HG02588 (cell line): Measurements from ENCODE around the gene WSCD2.

ENCODE experiments used
- ATAC-seq: cut with Tn5 transposase; IDR thresholded peaks from one replicate; pipeline ENCODE4 v1.9.1; 2021; ENCODE audit warnings: mild to moderate bottlenecking, moderate library complexity; ENCODE audit not compliant: unreplicated experiment

Gene WSCD2

GRCh38 chr12:108126990-108127501 lies 2.0 kb upstream of the WSCD2 start:
- no peak for ATAC-seq

DNA sequence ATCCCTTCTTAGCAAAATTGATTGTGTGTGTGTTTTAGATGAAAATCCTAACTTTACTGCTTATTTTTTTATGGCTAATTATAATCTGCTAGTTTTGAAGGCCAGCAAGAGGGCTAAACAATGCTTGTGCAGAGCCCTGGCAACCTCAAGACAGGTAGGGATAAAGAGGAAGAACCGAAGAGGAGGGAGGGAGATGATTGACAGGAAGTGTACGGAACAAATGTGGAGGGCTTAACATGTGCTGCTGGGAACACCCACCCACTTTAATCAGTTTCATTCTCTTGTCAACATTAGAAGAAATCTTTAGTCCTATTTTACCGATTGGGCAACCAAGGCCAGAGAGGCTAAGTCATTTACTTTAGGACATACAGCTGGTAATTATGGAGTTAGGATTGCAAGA lies 1.4 kb upstream of the WSCD2 start:
- no peak for ATAC-seq

DNA sequence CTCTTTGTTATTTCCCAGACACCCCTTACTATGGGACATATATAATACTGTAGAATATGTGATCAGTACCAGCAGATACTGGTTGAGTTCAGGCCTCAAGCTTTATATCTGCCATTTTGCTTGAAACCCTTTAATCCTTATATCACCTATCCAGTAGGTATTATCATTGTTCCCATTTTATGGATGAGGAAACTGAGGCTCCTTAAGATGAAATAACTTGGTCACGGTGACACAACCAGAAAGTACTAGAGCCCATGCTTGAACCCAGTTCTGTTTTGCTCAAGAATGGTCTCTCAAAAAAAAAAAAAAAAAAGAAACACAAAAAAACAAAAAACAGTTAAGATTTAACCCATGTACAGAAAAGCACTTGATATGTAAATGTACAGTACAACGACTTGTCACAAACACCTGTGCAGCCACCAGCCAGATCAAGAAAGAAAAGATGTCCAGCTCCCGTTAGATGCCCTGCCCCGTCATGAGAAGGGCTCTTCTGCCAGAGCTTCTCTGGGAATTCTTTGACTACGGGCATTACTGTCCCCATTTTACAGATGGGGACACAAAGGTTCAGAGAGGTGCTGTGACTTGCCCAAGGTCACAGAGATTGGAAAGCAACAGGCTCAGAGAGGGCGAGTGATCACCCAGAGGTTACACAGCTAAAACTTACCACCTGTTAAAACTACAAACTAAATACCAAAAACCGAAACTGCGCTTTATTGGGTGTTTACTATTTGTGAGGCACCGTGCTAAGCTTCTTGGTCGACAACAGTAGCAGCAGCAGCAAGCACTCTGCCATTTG lies 669 bp upstream of the WSCD2 start:
- no peak for ATAC-seq

- ATAC-seq = no peak
These were observed 1.9 kb downstream of the WSCD2 start for GRCh38 chr12:108131035-108131434.

DNA sequence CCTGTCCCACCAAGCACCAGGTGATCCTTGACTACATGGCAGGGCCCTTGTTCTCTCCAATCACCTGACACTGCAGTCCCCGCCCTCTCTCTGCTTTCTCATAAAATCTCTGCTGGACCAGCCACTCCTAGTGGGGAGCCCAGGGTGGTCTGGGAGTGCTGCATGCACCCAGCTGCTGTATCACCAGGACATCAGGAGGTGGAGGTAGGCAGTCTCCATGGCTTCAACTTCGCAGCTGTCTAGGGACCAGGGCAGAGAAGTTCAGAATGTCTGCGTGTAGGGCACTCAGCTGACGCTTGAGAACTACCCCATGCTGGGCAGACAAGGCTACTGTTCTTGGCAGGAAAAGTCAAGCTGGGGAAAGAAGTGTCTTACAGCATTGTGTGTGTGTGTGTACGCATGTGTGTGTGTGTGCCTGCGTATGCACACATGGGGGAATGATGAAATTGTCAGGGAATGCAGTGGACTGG lies 2.6 kb downstream of the WSCD2 start:
- no peak for ATAC-seq

DNA sequence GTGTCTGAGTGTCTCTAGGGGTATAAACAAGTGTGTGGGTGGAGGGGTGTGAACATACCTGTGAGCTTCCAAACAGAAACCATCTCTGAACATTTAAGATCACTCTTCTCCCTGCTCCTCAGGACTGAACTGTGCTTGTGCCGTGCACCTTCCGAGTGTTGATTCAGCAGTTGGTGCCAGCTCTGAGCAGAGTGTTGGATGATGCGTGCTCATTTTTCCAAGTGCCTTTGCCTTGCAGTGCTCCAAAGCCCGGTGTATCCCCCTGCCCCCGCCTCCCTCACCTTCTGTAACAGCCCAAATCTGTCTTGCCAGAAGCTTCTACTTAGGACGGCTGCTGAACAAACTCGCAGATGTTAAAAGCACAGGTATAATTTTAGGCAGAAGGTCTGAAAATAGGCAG lies 4.4 kb downstream of the WSCD2 start:
- ATAC-seq = no peak

DNA sequence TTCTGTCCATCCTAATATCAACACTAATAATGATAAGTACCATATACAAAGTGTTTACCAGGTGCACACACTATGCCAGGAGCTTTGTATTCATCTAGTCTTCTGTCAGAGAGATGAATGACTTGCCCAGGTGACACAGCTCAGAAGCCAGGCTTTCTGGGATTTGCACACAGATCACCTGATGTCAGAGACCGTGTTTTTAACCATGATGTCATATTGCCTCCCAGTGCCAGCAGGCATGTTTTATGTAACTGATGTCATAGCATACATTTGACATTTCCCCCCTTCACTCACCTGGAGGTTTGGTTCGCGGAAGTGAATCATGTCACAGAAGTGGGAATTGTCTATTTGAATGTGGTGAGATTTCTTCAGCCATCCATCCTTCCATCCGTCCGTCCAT lies 5.7 kb downstream of the WSCD2 start:
- ATAC-seq = no peak

DNA sequence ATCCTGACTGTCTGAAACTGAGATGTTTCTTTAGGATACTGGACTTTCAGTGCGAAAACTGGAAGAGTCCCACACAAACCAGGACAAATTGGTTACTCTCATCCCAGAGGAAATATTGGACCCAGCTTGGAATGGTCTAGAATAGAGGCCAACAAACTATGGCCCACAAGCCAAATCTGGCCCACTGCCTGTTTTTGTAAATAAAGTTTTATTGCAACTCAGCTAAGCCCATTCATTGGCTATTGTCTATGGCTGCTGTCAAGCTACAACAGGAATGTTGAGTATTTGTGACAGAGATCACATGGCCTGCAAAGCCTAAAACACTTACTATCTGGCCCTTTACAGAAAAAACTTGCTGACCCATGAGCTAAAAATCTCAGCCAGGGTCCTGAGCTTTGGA lies 6.5 kb downstream of the WSCD2 start:
- no peak for ATAC-seq

DNA sequence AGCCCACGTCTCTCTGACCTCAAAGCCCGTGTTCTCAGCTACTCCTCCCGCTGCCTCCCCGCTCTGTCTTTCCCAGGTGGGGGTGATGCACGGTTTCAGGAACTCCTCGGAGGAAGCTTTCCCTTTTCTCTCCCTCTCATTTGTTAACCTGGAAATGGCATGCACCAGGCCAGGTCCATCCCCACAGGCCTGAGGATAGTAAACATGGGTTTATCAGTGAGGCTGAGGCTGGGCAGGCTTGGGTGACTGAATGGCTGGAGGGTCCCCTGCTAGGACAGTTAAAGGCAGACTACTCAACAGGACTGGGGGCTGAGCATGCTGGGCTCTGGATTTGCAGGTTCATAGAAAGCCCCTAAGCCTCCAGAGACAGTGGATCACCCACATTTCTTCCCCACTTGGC lies 7.6 kb downstream of the WSCD2 start:
- no peak for ATAC-seq

- no peak for ATAC-seq
These were observed 10.4 kb downstream of the WSCD2 start for GRCh38 chr12:108139454-108139853.

- ATAC-seq = no peak
These were observed 11.4 kb downstream of the WSCD2 start for GRCh38 chr12:108140501-108140900.

DNA sequence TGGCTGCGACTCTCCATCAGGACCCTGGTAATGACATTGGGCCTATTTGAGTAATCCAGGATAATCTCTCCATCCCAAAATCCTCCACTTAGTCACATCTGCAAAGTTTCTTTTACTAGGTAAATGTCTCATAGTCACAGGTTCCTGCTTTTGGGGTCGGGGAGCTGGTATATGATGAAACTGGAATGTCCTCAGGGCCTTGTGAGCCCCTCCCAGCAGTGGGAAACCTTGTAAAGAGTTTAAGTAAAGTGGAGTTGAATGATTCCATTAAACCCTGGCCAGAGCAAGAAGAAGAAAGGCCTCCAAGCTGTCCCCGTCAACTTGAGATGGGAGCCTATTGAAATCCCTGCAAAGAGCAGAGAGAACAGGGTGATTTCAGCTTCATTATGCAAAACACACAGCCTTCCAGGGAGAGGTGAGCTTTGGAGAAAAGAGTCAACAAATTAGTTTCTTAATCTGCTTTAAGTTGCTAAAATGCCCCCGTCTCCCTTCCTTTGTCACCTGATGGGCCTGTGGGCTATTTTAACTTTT lies 12.6 kb downstream of the WSCD2 start:
- ATAC-seq = no peak

GRCh38 chr12:108143144-108143543 lies 14.1 kb downstream of the WSCD2 start:
- ATAC-seq = no peak

- ATAC-seq = no peak
These were observed 15.0 kb downstream of the WSCD2 start for GRCh38 chr12:108144080-108144479.

- no peak for ATAC-seq
These were observed 15.9 kb downstream of the WSCD2 start for GRCh38 chr12:108145011-108145410.

DNA sequence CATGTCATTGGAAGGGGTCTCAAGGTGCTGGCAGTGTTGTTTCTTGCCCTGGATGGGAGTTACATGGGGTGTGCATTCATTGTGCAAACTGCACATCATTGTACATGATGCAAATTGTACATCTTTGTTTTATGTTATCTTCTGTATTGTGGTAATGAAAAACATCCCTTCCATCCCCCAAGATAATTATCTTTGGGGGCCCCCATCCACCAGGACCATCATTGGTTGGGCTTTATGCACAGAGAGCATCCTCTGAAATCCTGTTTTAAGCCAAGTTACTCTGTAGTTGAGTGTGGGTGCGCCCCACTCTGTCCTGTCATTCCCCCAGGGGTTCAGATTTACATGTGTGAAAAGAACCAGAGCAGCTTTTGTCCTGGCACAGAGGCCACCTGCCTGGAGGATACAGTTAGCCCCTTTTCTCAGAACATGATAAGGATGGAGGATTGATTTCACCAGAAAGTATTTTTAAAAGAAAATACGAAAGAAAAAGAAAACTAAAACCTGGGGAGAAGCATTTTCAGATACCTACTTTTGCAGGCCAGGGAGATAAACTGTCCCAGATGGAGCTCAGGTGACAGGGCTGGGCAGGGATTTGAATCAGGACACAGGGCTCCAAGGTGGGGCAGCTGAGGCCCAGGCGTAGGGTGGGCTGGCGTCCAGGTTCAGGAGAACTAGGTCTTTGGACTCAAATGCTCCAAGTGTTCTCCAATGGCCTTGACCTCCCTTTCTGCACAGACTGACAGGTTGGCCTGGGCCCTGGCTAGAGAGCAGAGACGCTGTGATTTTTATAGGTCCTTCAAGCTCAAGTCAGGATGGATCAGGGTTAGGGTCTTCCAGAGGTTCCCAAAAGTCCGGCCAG lies 17.2 kb downstream of the WSCD2 start:
- no peak for ATAC-seq

DNA sequence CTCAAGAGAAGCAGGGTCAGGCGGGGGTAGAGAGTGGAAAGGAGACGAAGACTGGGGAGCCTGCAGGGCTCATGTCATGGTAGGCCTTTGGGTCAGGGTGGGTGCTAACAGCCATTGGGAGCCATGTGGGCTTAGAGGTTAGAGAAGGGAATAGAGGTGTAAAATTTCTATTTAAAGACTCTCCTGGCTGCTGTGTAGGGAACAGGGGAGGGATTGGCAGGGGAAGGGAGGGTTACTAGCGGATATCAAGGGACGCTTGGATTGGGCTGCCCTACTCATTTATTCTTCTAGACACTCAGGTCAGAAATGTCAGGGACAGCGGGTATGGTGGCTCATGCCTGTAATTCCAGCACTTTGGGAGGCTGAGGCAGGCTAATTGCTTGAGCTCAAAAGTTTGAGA lies 18.2 kb downstream of the WSCD2 start:
- no peak for ATAC-seq

GRCh38 chr12:108148521-108149074 lies 19.5 kb downstream of the WSCD2 start:
- no peak for ATAC-seq

DNA sequence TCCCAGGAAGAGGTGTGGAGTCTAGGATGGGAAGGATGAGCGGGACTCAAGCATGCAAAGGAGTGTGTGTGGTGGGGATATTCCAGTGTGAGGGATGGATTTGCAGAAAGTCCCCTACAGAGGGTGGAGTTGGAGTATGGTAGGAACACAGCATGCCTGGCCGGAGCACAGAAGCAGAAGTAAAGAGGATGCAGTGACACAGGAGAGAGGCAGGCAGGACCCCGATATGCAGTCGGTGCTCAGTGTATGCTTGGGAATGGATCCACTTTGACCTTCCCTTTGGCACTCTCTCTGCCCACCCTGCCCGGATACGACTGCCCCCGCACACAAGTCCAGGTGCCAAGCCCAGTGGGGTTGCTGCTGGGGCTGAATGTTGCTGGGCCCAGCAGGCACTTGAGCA lies 21.3 kb downstream of the WSCD2 start:
- no peak for ATAC-seq

GRCh38 chr12:108151533-108152169 lies 22.6 kb downstream of the WSCD2 start:
- ATAC-seq = no peak

- ATAC-seq = no peak
These were observed 23.1 kb downstream of the WSCD2 start for GRCh38 chr12:108152170-108152538.
